Stimulated activated naive CD8-positive, alpha-beta T cell treated with anti-CD3 and anti-CD28 coated beads, Interleukin-15, Interleukin-2, amounts not matched to agents 100 ng/mL and 50 ng/mL, for 24 hours (primary cell): ENCODE results near the gene LGR4.
"Not testable (repeated sequence)": the region's sequence is repeated elsewhere in the genome, so short reads cannot be mapped to it uniquely, and the experiment has no call there.

Experiments used
- H3K27ac Mint-ChIP-seq: one replicate; pipeline ENCODE4 v1.8.0; 2021; ENCODE audit warnings: mild to moderate bottlenecking, mixed read lengths
- H3K27me3 Mint-ChIP-seq: one replicate; pipeline ENCODE4 v1.8.0; 2021; ENCODE audit warnings: mixed read lengths
- H3K36me3 Mint-ChIP-seq: one replicate; pipeline ENCODE4 v1.8.0; 2021; ENCODE audit warnings: low read depth, mixed read lengths
- H3K4me1 Mint-ChIP-seq: one replicate; pipeline ENCODE4 v1.8.0; 2021; ENCODE audit warnings: low read depth, mixed read lengths
- H3K4me3 Mint-ChIP-seq: one replicate; pipeline ENCODE4 v1.8.0; 2021; ENCODE audit warnings: mild to moderate bottlenecking, mixed read lengths
- H3K9me3 Mint-ChIP-seq: one replicate; pipeline ENCODE4 v1.8.0; 2021; ENCODE audit warnings: mixed read lengths

The LGR4 gene

GRCh38 chr11:27357250-27357649, 115.3 kb downstream of the LGR4 start:
- Mint-ChIP-seq H3K27ac (no peak overlapping the region), H3K4me3 (no peak overlapping the region), H3K4me1 (peaks cover 11% of the 10 kb centered on the region), H3K27me3 (no peaks in the 10 kb centered on the region), H3K9me3 (no peaks in the 10 kb centered on the region), H3K36me3 (no peaks in the 10 kb centered on the region)

- H3K36me3 Mint-ChIP-seq, result peaks cover 2% of the 10 kb centered on the region
- no peak overlapping the region for H3K4me3 Mint-ChIP-seq
- peaks cover 5% of the 10 kb centered on the region for H3K4me1 Mint-ChIP-seq
- no peaks in the 10 kb centered on the region for H3K27me3 Mint-ChIP-seq
- H3K9me3 Mint-ChIP-seq, result no peaks in the 10 kb centered on the region
- no peak overlapping the region for H3K27ac Mint-ChIP-seq
Measured at GRCh38 chr11:27356624-27357222, 115.9 kb downstream of the LGR4 start.

GRCh38 chr11:27355575-27356104, 117.0 kb downstream of the LGR4 start:
- no peaks in the 10 kb centered on the region for H3K9me3 Mint-ChIP-seq
- no peak overlapping the region for H3K27ac Mint-ChIP-seq
- no peaks in the 10 kb centered on the region for H3K27me3 Mint-ChIP-seq
- H3K4me1 Mint-ChIP-seq, result peaks cover 5% of the 10 kb centered on the region
- H3K36me3 Mint-ChIP-seq, result peaks cover 5% of the 10 kb centered on the region
- H3K4me3 Mint-ChIP-seq, result no peak overlapping the region

- peaks cover 10% of the 10 kb centered on the region for H3K36me3 Mint-ChIP-seq
- peaks cover 5% of the 10 kb centered on the region for H3K4me1 Mint-ChIP-seq
- H3K27ac Mint-ChIP-seq, result no peak overlapping the region
- no peaks in the 10 kb centered on the region for H3K9me3 Mint-ChIP-seq
- H3K27me3 Mint-ChIP-seq, result no peaks in the 10 kb centered on the region
- no peak overlapping the region for H3K4me3 Mint-ChIP-seq
Measured at GRCh38 chr11:27354359-27354965, 118.1 kb downstream of the LGR4 start.

GRCh38 chr11:27353593-27354358, 118.8 kb downstream of the LGR4 start:
- Mint-ChIP-seq H3K4me3 (no peak overlapping the region), H3K36me3 (peaks cover 13% of the 10 kb centered on the region), H3K27ac (no peak overlapping the region), H3K4me1 (no peaks in the 10 kb centered on the region), H3K27me3 (no peaks in the 10 kb centered on the region), H3K9me3 (no peaks in the 10 kb centered on the region)

GRCh38 chr11:27352781-27353180, 119.8 kb downstream of the LGR4 start:
- Mint-ChIP-seq H3K27me3 (no peaks in the 10 kb centered on the region), H3K4me1 (no peaks in the 10 kb centered on the region), H3K9me3 (no peaks in the 10 kb centered on the region), H3K27ac (no peak overlapping the region), H3K36me3 (peaks cover 19% of the 10 kb centered on the region), H3K4me3 (no peak overlapping the region)

- Mint-ChIP-seq H3K36me3 (peaks cover 27% of the 10 kb centered on the region), H3K4me1 (no peaks in the 10 kb centered on the region), H3K4me3 (no peak overlapping the region), H3K9me3 (no peaks in the 10 kb centered on the region), H3K27ac (no peak overlapping the region), H3K27me3 (no peaks in the 10 kb centered on the region)
Measured at GRCh38 chr11:27350511-27350910, 122.1 kb downstream of the LGR4 start.

GRCh38 chr11:27349919-27350318, 122.7 kb downstream of the LGR4 start:
- Mint-ChIP-seq H3K9me3 (no peaks in the 10 kb centered on the region), H3K27me3 (no peaks in the 10 kb centered on the region), H3K4me1 (no peaks in the 10 kb centered on the region), H3K27ac (no peak overlapping the region), H3K36me3 (peaks cover 31% of the 10 kb centered on the region), H3K4me3 (no peak overlapping the region)

GRCh38 chr11:27348340-27348873, 124.2 kb downstream of the LGR4 start:
- no peak overlapping the region for H3K4me3 Mint-ChIP-seq
- no peak overlapping the region for H3K27ac Mint-ChIP-seq
- H3K4me1 Mint-ChIP-seq, result no peaks in the 10 kb centered on the region
- H3K9me3 Mint-ChIP-seq, result no peaks in the 10 kb centered on the region
- no peaks in the 10 kb centered on the region for H3K27me3 Mint-ChIP-seq
- peaks cover 34% of the 10 kb centered on the region for H3K36me3 Mint-ChIP-seq

- Mint-ChIP-seq H3K9me3 (no peaks in the 10 kb centered on the region), H3K4me3 (no peak overlapping the region)
Measured at GRCh38 chr11:27347359-27348339, 124.9 kb downstream of the LGR4 start.

GRCh38 chr11:27339941-27340340, 132.6 kb downstream of the LGR4 start:
- Mint-ChIP-seq H3K36me3 (peaks cover 11% of the 10 kb centered on the region), H3K27me3 (no peaks in the 10 kb centered on the region), H3K9me3 (no peaks in the 10 kb centered on the region), H3K27ac (no peak overlapping the region), H3K4me1 (no peaks in the 10 kb centered on the region), H3K4me3 (no peak overlapping the region)

More at GRCh38 chr11:27347359-27348339, 124.9 kb downstream of the LGR4 start:
- no peaks in the 10 kb centered on the region for H3K27me3 Mint-ChIP-seq
- H3K4me1 Mint-ChIP-seq, result no peaks in the 10 kb centered on the region
- H3K36me3 Mint-ChIP-seq, result peaks cover 34% of the 10 kb centered on the region
- H3K27ac Mint-ChIP-seq, result no peak overlapping the region

GRCh38 chr11:27334764-27335163, 137.8 kb downstream of the LGR4 start:
- not testable (repeated sequence) for H3K4me1 Mint-ChIP-seq, H3K27me3 Mint-ChIP-seq, H3K27ac Mint-ChIP-seq, H3K9me3 Mint-ChIP-seq, H3K4me3 Mint-ChIP-seq
- peaks cover 13% of the 10 kb centered on the region for H3K36me3 Mint-ChIP-seq

GRCh38 chr11:27331981-27332380, 140.6 kb downstream of the LGR4 start:
- Mint-ChIP-seq H3K4me1 (no peaks in the 10 kb centered on the region), H3K9me3 (no peaks in the 10 kb centered on the region), H3K27ac (no peak overlapping the region), H3K27me3 (no peaks in the 10 kb centered on the region), H3K36me3 (peaks cover 13% of the 10 kb centered on the region), H3K4me3 (no peak overlapping the region)

GRCh38 chr11:27330633-27331270, 141.8 kb downstream of the LGR4 start:
- Mint-ChIP-seq H3K9me3 (no peaks in the 10 kb centered on the region), H3K4me1 (no peaks in the 10 kb centered on the region), H3K4me3 (no peak overlapping the region), H3K27me3 (no peaks in the 10 kb centered on the region), H3K27ac (peak overlapping the region; percentile 43), H3K36me3 (peaks cover 8% of the 10 kb centered on the region)
